Tibial nerve (tissue), 4 donors: ENCODE measurements around the gene ACAD11.

Experiments
- CTCF ChIP-seq, 5 experiments: fragments of 200-600 bp in 3 of 5; fragments of 450-650 bp in 2 of 5; sonication (generic) in 3 of 5; IDR thresholded peaks; one replicate each; pipeline ENCODE4 v1.5.1; 2016 to 2019; ENCODE audit warnings: antibody characterized with exemption in 5 of 5, mild to moderate bottlenecking in 3 of 5, moderate library complexity in 2 of 5
- EP300 ChIP-seq, 2 donors: sonication (generic); formaldehyde crosslinking; IDR thresholded peaks; one replicate each; pipeline ENCODE4 v1.6.1; 2017; ENCODE audit warnings: antibody characterized with exemption in 2 of 2, mild to moderate bottlenecking in 1 of 2
- POLR2A ChIP-seq, 2 donors: fragments of 450-650 bp; IDR thresholded peaks; one replicate each; pipeline ENCODE4 v1.6.1; 2017; ENCODE audit warnings: antibody characterized with exemption in 2 of 2, mild to moderate bottlenecking in 2 of 2, moderate library complexity in 2 of 2

- TF ChIP-seq CTCF (IDR thresholded peaks at IDR 0.05) (no peak), POLR2A (IDR thresholded peaks at IDR 0.05) (no peak), EP300 (IDR thresholded peaks at IDR 0.05) (no peak)
Observed at GRCh38 chr3:132682201-132682600, 22.6 kb upstream of the ACAD11 start.
